Measurements from ENCODE around the gene RDH13.
A peak's percentile ranks its signal among the peaks of the same experiment; 100 is the strongest.

RDH13 gene

DNA sequence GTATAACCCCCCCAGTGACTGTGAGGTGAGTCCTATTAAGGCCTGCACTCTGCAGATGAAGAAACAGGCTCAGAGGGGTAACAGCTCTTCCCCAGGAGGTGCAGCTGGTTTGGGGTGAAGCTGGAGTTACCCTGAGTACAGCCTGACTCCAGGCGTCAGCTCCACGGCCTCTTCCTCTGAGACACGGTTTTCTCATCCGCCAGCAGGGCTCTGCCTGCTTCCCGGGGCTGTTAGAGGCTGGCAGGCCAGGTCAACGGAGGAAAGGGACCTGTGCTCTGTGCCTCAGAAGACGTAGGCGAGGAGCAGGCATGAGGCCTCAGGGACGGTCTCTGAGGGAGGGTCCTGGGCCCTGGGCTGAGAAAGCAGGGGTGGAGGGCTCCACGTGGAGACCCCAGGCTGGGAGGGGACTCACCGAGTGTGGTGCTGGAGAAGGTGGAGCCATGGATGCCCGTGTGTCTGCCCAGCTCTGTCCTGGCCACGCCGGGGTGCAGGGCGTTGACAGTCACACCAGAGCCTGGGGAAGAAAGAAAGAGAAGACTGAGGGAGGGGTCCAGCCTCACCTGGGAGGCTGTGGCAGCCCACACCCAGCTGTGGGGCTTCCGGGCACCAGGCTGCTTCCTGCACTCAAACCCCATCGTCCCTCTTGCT is 15.8 kb downstream of the RDH13 start:
- no peaks in the 10 kb centered on the region for H3K79me1 ChIP-seq (ENCODE audit: low read depth, low read length)
- peak overlapping the region; percentile 55 for H3K23ac ChIP-seq (ENCODE audit: low read depth, low read length, poor library complexity)
- no peaks in the 10 kb centered on the region for H3K27me3 ChIP-seq (ENCODE audit: control insufficient read depth in 3 of 3, insufficient read depth in 3 of 3, low read depth in 1 of 3, low read length in 3 of 3)
- no peak overlapping the region for H4K8ac ChIP-seq (ENCODE audit: low read depth, low read length)
- peaks cover 32 to 88% of the 10 kb centered on the region in 2 donors for H3K36me3 ChIP-seq (replicated peaks in 1 of 2; ENCODE audit: control insufficient read depth in 2 of 2, insufficient read depth in 2 of 2, low read length in 2 of 2)
- no peak overlapping the region for H2BK15ac ChIP-seq (ENCODE audit: low read length)
- H3K18ac ChIP-seq (ENCODE audit: low read length) = no peak overlapping the region
- no CpG with 5 or more reads among the region's 17 CpGs for WGBS, 2 donors (ENCODE audit: extremely low coverage in 2 of 2, insufficient read length in 2 of 2, insufficient replicate concordance in 1 of 2)
- no peak overlapping the region for H3K27ac ChIP-seq (replicated peaks; ENCODE audit: low read length)
- H3K4me3 ChIP-seq (ENCODE audit: low read length in 2 of 2) = no peak overlapping the region
- H3K4me1 ChIP-seq (ENCODE audit: control insufficient read depth in 2 of 2, insufficient read depth in 1 of 2, low read depth in 1 of 2, low read length in 2 of 2) = no peaks in the 10 kb centered on the region
- no peak for DNase-seq (ENCODE audit: low spot score)
- H3K4me2 ChIP-seq (ENCODE audit: insufficient read depth, low read length, poor library complexity, severe bottlenecking) = no peak overlapping the region
- no peak overlapping the region for H2BK12ac ChIP-seq (ENCODE audit: low read length)
- H3K9ac ChIP-seq (ENCODE audit: low read depth, low read length, poor library complexity) = no peak overlapping the region
- no peak overlapping the region for H4K91ac ChIP-seq (ENCODE audit: low read depth, low read length, poor library complexity)
- no peak overlapping the region for H3K4ac ChIP-seq (ENCODE audit: low read length)
- H2BK120ac ChIP-seq (ENCODE audit: low read depth, low read length) = no peak overlapping the region
- peak overlapping the region; percentile 25 for H2AK5ac ChIP-seq (ENCODE audit: low read depth, low read length)
- peak overlapping the region; percentile 19 for H2BK5ac ChIP-seq (ENCODE audit: low read length)
- no peak overlapping the region for H3K14ac ChIP-seq (ENCODE audit: low read length)
- peaks cover 0 to 2% of the 10 kb centered on the region in 2 donors for H3K9me3 ChIP-seq (replicated peaks in 1 of 2; ENCODE audit: control insufficient read depth in 2 of 2, insufficient read depth in 1 of 2, low read depth in 1 of 2, low read length in 2 of 2)
- no peak overlapping the region for H2AFZ ChIP-seq (ENCODE audit: low read length)

DNA sequence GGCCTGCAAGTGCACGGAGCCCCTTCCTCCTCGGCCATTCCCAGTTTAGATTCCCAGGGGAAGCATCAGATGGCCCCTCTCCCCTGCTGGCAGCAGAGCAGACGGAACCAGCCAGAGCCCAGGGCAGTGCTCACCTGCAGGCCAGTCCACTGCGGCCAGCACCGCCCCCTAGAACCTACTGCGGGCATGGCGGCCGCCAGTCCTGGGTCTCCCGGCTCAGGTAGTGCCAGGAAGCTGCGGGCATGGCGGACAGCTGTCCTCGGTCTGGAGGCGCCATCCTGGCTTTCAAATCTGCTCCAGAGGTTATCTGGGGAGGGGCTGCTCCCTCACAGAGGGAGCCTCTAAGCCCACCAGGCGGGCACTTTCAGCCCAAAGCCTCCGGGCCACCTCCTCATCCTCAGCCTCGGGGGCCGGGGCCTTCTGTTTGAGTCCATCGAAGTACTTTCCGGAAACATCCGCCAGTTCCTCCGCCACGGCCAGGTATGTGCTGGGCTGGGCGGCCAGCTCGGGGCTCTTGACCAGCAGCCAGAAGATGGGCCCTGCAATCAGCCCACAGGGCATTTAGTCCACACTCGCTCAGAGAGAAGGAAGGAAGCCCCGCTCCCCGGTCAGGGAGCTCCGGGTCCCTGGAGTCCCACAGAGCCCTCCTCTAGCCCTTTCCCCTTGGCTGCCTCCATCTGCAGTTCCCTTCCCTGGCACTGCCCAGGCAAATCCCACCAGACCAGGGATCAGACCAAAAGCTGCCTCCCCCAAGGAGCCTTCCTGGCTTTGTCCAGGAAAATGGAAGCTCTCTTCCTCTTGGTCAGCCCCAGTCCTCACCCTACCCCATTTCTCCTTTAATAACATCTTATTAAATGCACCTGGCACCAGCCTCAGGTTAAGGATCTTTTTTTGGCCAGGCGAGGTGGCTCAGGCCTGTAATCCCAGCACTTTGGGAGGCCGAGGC is 17.9 kb downstream of the RDH13 start:
- Histone ChIP-seq H3K4ac (ENCODE audit: low read length) (no peak overlapping the region), H3K4me1 (ENCODE audit: control insufficient read depth in 2 of 2, insufficient read depth in 1 of 2, low read depth in 1 of 2, low read length in 2 of 2) (no peaks in the 10 kb centered on the region), H3K4me2 (ENCODE audit: insufficient read depth, low read length, poor library complexity, severe bottlenecking) (no peak overlapping the region), H2BK120ac (ENCODE audit: low read depth, low read length) (no peak overlapping the region), H2BK15ac (ENCODE audit: low read length) (no peak overlapping the region), H3K27me3 (ENCODE audit: control insufficient read depth in 3 of 3, insufficient read depth in 3 of 3, low read depth in 1 of 3, low read length in 3 of 3) (no peaks in the 10 kb centered on the region), H3K18ac (ENCODE audit: low read length) (no peak overlapping the region), H3K79me1 (ENCODE audit: low read depth, low read length) (no peaks in the 10 kb centered on the region), H3K27ac (replicated peaks; ENCODE audit: low read length) (no peak overlapping the region), H3K9me3 (replicated peaks in 1 of 2; ENCODE audit: control insufficient read depth in 2 of 2, insufficient read depth in 1 of 2, low read depth in 1 of 2, low read length in 2 of 2) (peaks cover 0 to 2% of the 10 kb centered on the region in 2 donors), H4K8ac (ENCODE audit: low read depth, low read length) (no peak overlapping the region), H4K91ac (ENCODE audit: low read depth, low read length, poor library complexity) (no peak overlapping the region), H3K36me3 (replicated peaks in 1 of 2; ENCODE audit: control insufficient read depth in 2 of 2, insufficient read depth in 2 of 2, low read length in 2 of 2) (peaks cover 25 to 81% of the 10 kb centered on the region in 2 donors), H3K4me3 (ENCODE audit: low read length in 2 of 2) (no peak overlapping the region), H2BK5ac (ENCODE audit: low read length) (no peak overlapping the region), H3K14ac (ENCODE audit: low read length) (no peak overlapping the region), H2BK12ac (ENCODE audit: low read length) (no peak overlapping the region), H2AFZ (ENCODE audit: low read length) (no peak overlapping the region), H2AK5ac (ENCODE audit: low read depth, low read length) (peak overlapping the region; percentile 46), H3K23ac (ENCODE audit: low read depth, low read length, poor library complexity) (no peak overlapping the region), H3K9ac (ENCODE audit: low read depth, low read length, poor library complexity) (no peak overlapping the region)
- no peak for DNase-seq (ENCODE audit: low spot score)
- no CpG with 5 or more reads among the region's 30 CpGs for WGBS, 2 donors (ENCODE audit: extremely low coverage in 2 of 2, insufficient read length in 2 of 2, insufficient replicate concordance in 1 of 2)

DNA sequence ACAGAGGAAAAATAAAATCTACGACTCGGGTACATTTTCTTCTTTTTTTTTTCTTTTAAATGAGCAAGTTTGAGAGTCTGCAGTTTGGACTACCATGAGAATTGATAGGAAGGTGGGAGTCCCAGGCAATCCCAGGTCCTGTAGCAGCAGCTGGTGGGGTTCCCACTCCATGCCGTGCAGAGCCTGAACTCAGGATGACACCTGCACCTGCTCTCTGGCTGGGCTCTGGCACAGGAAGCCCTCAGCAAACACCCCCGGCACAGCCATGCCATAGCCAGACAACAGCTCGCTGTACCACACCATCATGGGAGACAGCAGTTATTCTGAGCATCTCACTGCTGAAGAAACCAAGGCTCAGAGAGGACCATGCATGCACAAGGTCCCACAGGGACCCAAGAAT is 18.7 kb downstream of the RDH13 start:
- no peak for DNase-seq (ENCODE audit: low spot score)
- H3K36me3 ChIP-seq (replicated peaks in 1 of 2; ENCODE audit: control insufficient read depth in 2 of 2, insufficient read depth in 2 of 2, low read length in 2 of 2) = peaks cover 25 to 76% of the 10 kb centered on the region in 2 donors

DNA sequence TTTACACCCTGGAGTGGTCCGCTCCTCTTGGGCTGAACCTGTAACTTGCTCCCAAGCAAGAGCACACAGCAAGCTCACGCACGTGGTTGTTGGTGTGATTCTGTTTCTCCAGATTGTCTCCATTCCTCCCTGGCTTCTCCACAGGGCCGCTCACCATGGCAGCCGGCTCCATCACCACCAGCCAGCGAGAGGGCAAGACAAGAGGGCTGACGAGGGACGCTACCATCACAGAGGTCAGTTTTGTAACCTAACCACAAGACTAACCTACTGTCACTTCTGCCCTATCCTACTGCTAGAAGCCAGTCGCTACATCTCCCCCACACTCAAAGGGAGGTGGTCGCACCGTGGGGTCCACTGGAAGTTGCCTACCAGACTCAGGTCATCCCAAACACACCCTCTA is 20.3 kb downstream of the RDH13 start:
- DNase-seq (ENCODE audit: low spot score) = no peak
- H2BK120ac ChIP-seq (ENCODE audit: low read depth, low read length) = no peak overlapping the region
- no peak overlapping the region for H4K8ac ChIP-seq (ENCODE audit: low read depth, low read length)
- no peak overlapping the region for H3K18ac ChIP-seq (ENCODE audit: low read length)
- H2AFZ ChIP-seq (ENCODE audit: low read length) = no peak overlapping the region
- H2AK5ac ChIP-seq (ENCODE audit: low read depth, low read length) = no peak overlapping the region
- H2BK15ac ChIP-seq (ENCODE audit: low read length) = no peak overlapping the region
- no peak overlapping the region for H3K14ac ChIP-seq (ENCODE audit: low read length)
- no peak overlapping the region for H3K9ac ChIP-seq (ENCODE audit: low read depth, low read length, poor library complexity)
- peaks cover 20 to 67% of the 10 kb centered on the region in 2 donors for H3K36me3 ChIP-seq (replicated peaks in 1 of 2; ENCODE audit: control insufficient read depth in 2 of 2, insufficient read depth in 2 of 2, low read length in 2 of 2)
- H3K9me3 ChIP-seq (replicated peaks in 1 of 2; ENCODE audit: control insufficient read depth in 2 of 2, insufficient read depth in 1 of 2, low read depth in 1 of 2, low read length in 2 of 2) = peaks cover 0 to 2% of the 10 kb centered on the region in 2 donors
- no peak overlapping the region for H2BK12ac ChIP-seq (ENCODE audit: low read length)
- no peak overlapping the region for H3K4me2 ChIP-seq (ENCODE audit: insufficient read depth, low read length, poor library complexity, severe bottlenecking)
- H3K27me3 ChIP-seq (ENCODE audit: control insufficient read depth in 3 of 3, insufficient read depth in 3 of 3, low read depth in 1 of 3, low read length in 3 of 3) = no peaks in the 10 kb centered on the region
- no peak overlapping the region for H3K4ac ChIP-seq (ENCODE audit: low read length)
- WGBS, 2 donors (ENCODE audit: extremely low coverage in 2 of 2, insufficient read length in 2 of 2, insufficient replicate concordance in 1 of 2) = no CpG with 5 or more reads among the region's 11 CpGs
- H3K4me3 ChIP-seq (ENCODE audit: low read length in 2 of 2) = peak overlapping the region in 1 of 2 donors; percentile 37
- no peaks in the 10 kb centered on the region for H3K79me1 ChIP-seq (ENCODE audit: low read depth, low read length)
- no peak overlapping the region for H4K91ac ChIP-seq (ENCODE audit: low read depth, low read length, poor library complexity)
- H3K23ac ChIP-seq (ENCODE audit: low read depth, low read length, poor library complexity) = no peak overlapping the region
- H3K27ac ChIP-seq (replicated peaks; ENCODE audit: low read length) = no peak overlapping the region
- H3K4me1 ChIP-seq (ENCODE audit: control insufficient read depth in 2 of 2, insufficient read depth in 1 of 2, low read depth in 1 of 2, low read length in 2 of 2) = no peaks in the 10 kb centered on the region
- no peak overlapping the region for H2BK5ac ChIP-seq (ENCODE audit: low read length)

More for the DNA sequence above, 18.7 kb downstream of the RDH13 start:
- Histone ChIP-seq H3K14ac (ENCODE audit: low read length) (no peak overlapping the region), H3K4me3 (ENCODE audit: low read length in 2 of 2) (no peak overlapping the region), H3K23ac (ENCODE audit: low read depth, low read length, poor library complexity) (no peak overlapping the region), H4K8ac (ENCODE audit: low read depth, low read length) (no peak overlapping the region), H3K4ac (ENCODE audit: low read length) (no peak overlapping the region), H2AFZ (ENCODE audit: low read length) (no peak overlapping the region), H3K9me3 (replicated peaks in 1 of 2; ENCODE audit: control insufficient read depth in 2 of 2, insufficient read depth in 1 of 2, low read depth in 1 of 2, low read length in 2 of 2) (peaks cover 0 to 2% of the 10 kb centered on the region in 2 donors), H2BK120ac (ENCODE audit: low read depth, low read length) (no peak overlapping the region), H3K27me3 (ENCODE audit: control insufficient read depth in 3 of 3, insufficient read depth in 3 of 3, low read depth in 1 of 3, low read length in 3 of 3) (no peaks in the 10 kb centered on the region), H3K27ac (replicated peaks; ENCODE audit: low read length) (no peak overlapping the region), H3K4me2 (ENCODE audit: insufficient read depth, low read length, poor library complexity, severe bottlenecking) (no peak overlapping the region), H3K4me1 (ENCODE audit: control insufficient read depth in 2 of 2, insufficient read depth in 1 of 2, low read depth in 1 of 2, low read length in 2 of 2) (no peaks in the 10 kb centered on the region), H3K79me1 (ENCODE audit: low read depth, low read length) (no peaks in the 10 kb centered on the region), H3K9ac (ENCODE audit: low read depth, low read length, poor library complexity) (no peak overlapping the region), H2AK5ac (ENCODE audit: low read depth, low read length) (no peak overlapping the region), H3K18ac (ENCODE audit: low read length) (no peak overlapping the region), H2BK5ac (ENCODE audit: low read length) (no peak overlapping the region), H2BK12ac (ENCODE audit: low read length) (no peak overlapping the region), H4K91ac (ENCODE audit: low read depth, low read length, poor library complexity) (no peak overlapping the region), H2BK15ac (ENCODE audit: low read length) (no peak overlapping the region)
- WGBS, 2 donors (ENCODE audit: extremely low coverage in 2 of 2, insufficient read length in 2 of 2, insufficient replicate concordance in 1 of 2) = no CpG with 5 or more reads among the region's 5 CpGs
